GM18499 (cell line): Measurements from ENCODE around the gene ZNF653.
"Not testable (repeated sequence)": the region's sequence is repeated elsewhere in the genome, so short reads cannot be mapped to it uniquely, and the experiment has no call there.

ENCODE experiments used
- ATAC-seq: cut with Tn5 transposase; IDR thresholded peaks from one replicate; pipeline ENCODE4 v1.9.1; 2021; ENCODE audit warnings: moderate number of reproducible peaks; ENCODE audit not compliant: insufficient read depth, unreplicated experiment

Gene ZNF653

GRCh38 chr19:11482384-11483050 lies 23.1 kb downstream of the ZNF653 start:
- ATAC-seq = no peak

GRCh38 chr19:11481534-11482383 lies 23.9 kb downstream of the ZNF653 start:
- no peak for ATAC-seq

GRCh38 chr19:11480715-11481533 lies 24.7 kb downstream of the ZNF653 start, which contains the start of gene ELAVL3:
Gene ELAVL3, minus strand, starts transcription at chr19:11481046. Its CDS starts 438 bp downstream, at chr19:11480608.
- no peak for ATAC-seq

GRCh38 chr19:11479898-11480714 lies 25.5 kb downstream of the ZNF653 start:
- no peak for ATAC-seq

GRCh38 chr19:11479090-11479897 lies 26.3 kb downstream of the ZNF653 start:
- no peak for ATAC-seq

GRCh38 chr19:11478167-11479089 lies 27.2 kb downstream of the ZNF653 start:
- no peak for ATAC-seq

GRCh38 chr19:11475861-11476260 lies 29.8 kb downstream of the ZNF653 start:
- no peak for ATAC-seq

GRCh38 chr19:11475343-11475742 lies 30.3 kb downstream of the ZNF653 start:
- not testable (repeated sequence) for ATAC-seq

- no peak for ATAC-seq
Observed at GRCh38 chr19:11473725-11474124, 31.9 kb downstream of the ZNF653 start.

GRCh38 chr19:11468266-11468845 lies 37.3 kb downstream of the ZNF653 start:
- ATAC-seq = not testable (repeated sequence)

GRCh38 chr19:11465600-11465999 lies 40.0 kb downstream of the ZNF653 start:
- ATAC-seq = no peak

GRCh38 chr19:11464333-11465265 lies 41.0 kb downstream of the ZNF653 start:
- ATAC-seq = no peak

- ATAC-seq = no peak
Observed at GRCh38 chr19:11463391-11463790, 42.2 kb downstream of the ZNF653 start.

GRCh38 chr19:11461453-11461852 lies 44.2 kb downstream of the ZNF653 start:
- no peak for ATAC-seq

- no peak for ATAC-seq
Observed at GRCh38 chr19:11460207-11460606, 45.4 kb downstream of the ZNF653 start.

- ATAC-seq = not testable (repeated sequence)
Observed at GRCh38 chr19:11458912-11459311, 46.7 kb downstream of the ZNF653 start.
